Kidney (tissue), 14 donors: ENCODE data around the gene ADARB2. TPM values are rescaled to one million over a fixed set of nuclear protein-coding genes. Genes with fewer than 3 reads are reported as not detected.

Source experiments
- DNase-seq, 5 donors: peaks; one replicate each; pipeline ENCODE4 v3.0.0-alpha.2; 2013 to 2020
- FAIRE-seq: peaks from 2 replicates; lab custom pipeline; 2012; peaks lifted over from hg19 to GRCh38; lab: Jason Lieb, UNC
- H3K27ac ChIP-seq, 2 donors: one replicate each; pipeline ENCODE4 v1.7.0; 2013; ENCODE audit warnings: low read depth in 2 of 2, low read length in 2 of 2, inconsistent platforms in 1 of 2
- H3K27me3 ChIP-seq: one replicate; pipeline ENCODE4 v1.7.1; 2013; ENCODE audit warnings: low read length, inconsistent platforms; ENCODE audit not compliant: control insufficient read depth, insufficient read depth
- H3K36me3 ChIP-seq, 3 donors: one replicate each; pipeline versions ENCODE4 v1.7.0 to v1.7.1; 2013; ENCODE audit warnings: low read length in 3 of 3, control low read depth in 1 of 3, inconsistent platforms in 1 of 3; ENCODE audit not compliant: insufficient read depth in 3 of 3, control insufficient read depth in 2 of 3
- H3K4me1 ChIP-seq, 3 donors: one replicate each; pipeline versions ENCODE4 v1.7.0 to v1.7.1; 2013; ENCODE audit warnings: low read length in 3 of 3, inconsistent platforms in 1 of 3, low read depth in 1 of 3; ENCODE audit not compliant: control insufficient read depth in 2 of 3, insufficient read depth in 2 of 3
- H3K4me3 ChIP-seq, 3 donors: one replicate each; pipeline versions ENCODE4 v1.7.0 to v1.8.1; 2013; ENCODE audit warnings: low read length in 3 of 3, control low read depth in 1 of 3, inconsistent platforms in 1 of 3
- H3K9ac ChIP-seq, 3 donors: one replicate each; pipeline versions ENCODE4 v1.7.0 to v1.7.1; 2013; ENCODE audit warnings: low read length in 3 of 3, control low read depth in 1 of 3, inconsistent platforms in 1 of 3
- H3K9me3 ChIP-seq, 3 donors: one replicate each; pipeline versions ENCODE4 v1.7.0 to v1.7.1; 2013; ENCODE audit warnings: low read length in 3 of 3, control low read depth in 1 of 3, inconsistent platforms in 1 of 3; ENCODE audit not compliant: control insufficient read depth in 2 of 3, insufficient read depth in 1 of 3
- intact Hi-C: fragments of 100-400 bp; cut with DNase I; formaldehyde crosslinking; loops from one replicate; pipeline ENCODE4 v1.11.1; 2022
- polyA plus RNA-seq: library from polyadenylated mRNA; stranded (reverse); fragments of 350-450 nt; fragmentation: Illumina TruSeq; extraction: RNeasy Lipid Tissue Mini Kit (QIAGEN cat#74804); gene quantifications from one replicate; pipeline ENCODE4 v1.2.3, GENCODE V29; 2014; ENCODE audit warnings: low read depth, low replicate concordance; ENCODE audit not compliant: insufficient read depth
- total RNA-seq: library from RNA; stranded (reverse); fragmentation: NEBNext Ultra II Directional; extraction: Animal tissue kit (Norgen Biotek cat#: 25700); gene quantifications from one replicate; pipeline ENCODE4 v1.2.1, GENCODE V29; 2021
- TF ChIP-seq, protein P1 (sequence below): IDR thresholded peaks from 3 replicates; pipeline ENCODE4 v1.5.1; 2012; ENCODE audit warnings: mild to moderate bottlenecking, moderate library complexity, borderline replicate concordance; ENCODE audit not compliant: insufficient read depth; ENCODE audit errors: extremely low read depth
- donor health status: control.
- donor health status: control.
- donor health status: control.
- donor health status: control.
- donor health status: control.
- donor health status: DM: yes; HTN: yes; CAD: no.
- donor health status: Normal renal cell carcinoma (clear cell type).

The ADARB2 gene
- total and polyA plus RNA-seq, 2 donors from 2014 or later = 1.0 to 1.3 TPM

GRCh38 chr10:1646332-1646731, 91.0 kb downstream of the ADARB2 start:
- Histone ChIP-seq H3K4me1 (no peaks in the 10 kb centered on the region), H3K9ac (no peak overlapping the region), H3K27me3 (no peaks in the 10 kb centered on the region), H3K36me3 (no peaks in the 10 kb centered on the region), H3K27ac (no peak overlapping the region), H3K4me3 (no peak overlapping the region), H3K9me3 (no peaks in the 10 kb centered on the region)
- no peak for FAIRE-seq
- intact Hi-C loops = no loop called here
- DNase-seq = no peak
- TF ChIP-seq, protein P1, sequence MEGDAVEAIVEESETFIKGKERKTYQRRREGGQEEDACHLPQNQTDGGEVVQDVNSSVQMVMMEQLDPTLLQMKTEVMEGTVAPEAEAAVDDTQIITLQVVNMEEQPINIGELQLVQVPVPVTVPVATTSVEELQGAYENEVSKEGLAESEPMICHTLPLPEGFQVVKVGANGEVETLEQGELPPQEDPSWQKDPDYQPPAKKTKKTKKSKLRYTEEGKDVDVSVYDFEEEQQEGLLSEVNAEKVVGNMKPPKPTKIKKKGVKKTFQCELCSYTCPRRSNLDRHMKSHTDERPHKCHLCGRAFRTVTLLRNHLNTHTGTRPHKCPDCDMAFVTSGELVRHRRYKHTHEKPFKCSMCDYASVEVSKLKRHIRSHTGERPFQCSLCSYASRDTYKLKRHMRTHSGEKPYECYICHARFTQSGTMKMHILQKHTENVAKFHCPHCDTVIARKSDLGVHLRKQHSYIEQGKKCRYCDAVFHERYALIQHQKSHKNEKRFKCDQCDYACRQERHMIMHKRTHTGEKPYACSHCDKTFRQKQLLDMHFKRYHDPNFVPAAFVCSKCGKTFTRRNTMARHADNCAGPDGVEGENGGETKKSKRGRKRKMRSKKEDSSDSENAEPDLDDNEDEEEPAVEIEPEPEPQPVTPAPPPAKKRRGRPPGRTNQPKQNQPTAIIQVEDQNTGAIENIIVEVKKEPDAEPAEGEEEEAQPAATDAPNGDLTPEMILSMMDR = no peak

GRCh38 chr10:1645896-1646295, 91.4 kb downstream of the ADARB2 start:
- Histone ChIP-seq H3K27me3 (no peaks in the 10 kb centered on the region), H3K27ac (no peak overlapping the region), H3K4me3 (no peak overlapping the region), H3K4me1 (no peaks in the 10 kb centered on the region), H3K36me3 (no peaks in the 10 kb centered on the region), H3K9ac (no peak overlapping the region), H3K9me3 (no peaks in the 10 kb centered on the region)
- intact Hi-C loops = no loop called here
- TF ChIP-seq, protein P1 = no peak
- no peak for DNase-seq
- FAIRE-seq = no peak

DNA sequence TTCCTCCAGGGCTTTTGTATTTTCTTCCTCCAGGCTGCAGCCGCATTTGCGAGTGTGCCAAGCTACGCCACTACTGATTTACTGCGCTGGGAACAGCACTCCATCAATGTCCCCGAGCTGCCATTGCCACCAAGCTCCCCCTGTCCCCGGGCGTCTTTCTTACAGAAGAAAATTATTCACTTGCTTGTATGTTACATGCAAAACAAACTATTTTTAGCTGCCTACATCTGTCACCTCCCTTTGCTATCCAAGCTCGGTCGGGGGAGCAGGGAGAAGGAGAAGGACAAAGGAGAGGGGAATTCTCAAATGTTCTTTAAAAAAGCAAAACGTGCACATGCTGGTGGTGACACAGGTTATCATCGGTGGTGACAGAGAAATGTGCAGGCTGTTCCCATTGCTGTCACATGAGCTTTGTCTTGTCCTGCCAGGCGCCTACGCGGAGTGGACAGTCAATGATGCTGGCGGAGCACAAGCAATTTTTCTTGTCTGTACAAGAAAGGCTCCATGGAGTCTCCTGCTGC, 93.1 kb downstream of the ADARB2 start:
- FAIRE-seq (no peak), DNase-seq (no peak)

DNA sequence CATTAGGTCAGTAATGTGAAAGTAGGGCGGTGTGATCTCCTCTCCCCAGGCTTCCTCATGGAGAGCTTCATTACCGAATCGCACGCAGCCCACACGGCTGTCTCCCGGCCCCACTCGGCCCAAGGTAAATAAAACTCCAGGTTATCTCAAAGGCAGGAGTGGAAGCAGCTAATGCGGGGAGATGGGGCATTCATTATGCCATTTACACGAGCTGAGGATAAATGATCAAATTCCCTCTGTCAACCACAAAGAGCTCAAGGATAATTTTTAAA, 93.5 kb downstream of the ADARB2 start:
- intact Hi-C loops = no loop called here
- H3K4me3 ChIP-seq = no peak overlapping the region
- H3K36me3 ChIP-seq = no peaks in the 10 kb centered on the region
- DNase-seq = no peak
- H3K4me1 ChIP-seq = no peaks in the 10 kb centered on the region
- H3K9me3 ChIP-seq = no peaks in the 10 kb centered on the region
- TF ChIP-seq, protein P1 = no peak
- no peaks in the 10 kb centered on the region for H3K27me3 ChIP-seq
- no peak overlapping the region for H3K9ac ChIP-seq
- FAIRE-seq = no peak
- no peak overlapping the region for H3K27ac ChIP-seq

More for the DNA sequence above, 93.1 kb downstream of the ADARB2 start:
- Histone ChIP-seq H3K36me3 (no peaks in the 10 kb centered on the region), H3K9ac (no peak overlapping the region), H3K27me3 (no peaks in the 10 kb centered on the region), H3K4me1 (no peaks in the 10 kb centered on the region), H3K27ac (no peak overlapping the region), H3K4me3 (no peak overlapping the region), H3K9me3 (no peaks in the 10 kb centered on the region)
- intact Hi-C loops = no loop called here
- TF ChIP-seq, protein P1 = no peak
